Heart left ventricle (tissue), 13 donors: ENCODE results near the gene SLC15A3.

Experiments used
- CTCF ChIP-seq, 12 donors: fragments of 200-600 bp; sonication (generic) in 4 of 12; IDR thresholded peaks; one replicate each; pipeline versions ENCODE4 v1.5.0 to v1.8.0; 2018 to 2022; ENCODE audit warnings: antibody characterized with exemption in 12 of 12, mild to moderate bottlenecking in 5 of 12
- POLR2A ChIP-seq, 2 donors: fragments of 450-650 bp; IDR thresholded peaks; one replicate each; pipeline ENCODE4 v1.6.1; 2017; ENCODE audit warnings: antibody characterized with exemption in 2 of 2, mild to moderate bottlenecking in 2 of 2, moderate library complexity in 2 of 2
- donor health status: ischemic (EF 13 %, LVEDD 7.1; RV severe dilation, severe dysfunction).
- donor health status: DM: no; HTN: yes; CAD: no.
- donor health status: DM: no; HTN: no; CAD: no.
- donor health status: ischemic (EF 25% LVEDD 6.9; RV normal size, moderate dysfunction).
- donor health status: ischemic (EF 25% LVEDD 5.7; RV mildly dilated, moderate dysfunction).
- donor health status: ischemic (EF 35%, LVEDD 5.7; RV mildly dilated, moderate dysfunction).
- donor health status: nonischemic (EF 11% LVEDD 7.7; RV severe dilation, severe dysfunction).
- donor health status: DM: yes; HTN: yes; CAD: no.
- donor health status: PGD.
- donor health status: ischemic (EF 29% LVEDD 5.4; RV normal size, mild dysfunction).
- donor health status: nonischemic (EF 23%, LVEDD 6.1; RV moderate dilation, normal function).

GRCh38 chr11:60925868-60926267 lies 26.1 kb downstream of the SLC15A3 start:
- no peak for TF ChIP-seq CTCF (IDR thresholded peaks at IDR 0.05)
- no peak for TF ChIP-seq POLR2A (IDR thresholded peaks at IDR 0.05)
